B cell (primary cell): ENCODE results near the gene IRF2BPL. TPM values are rescaled to one million over a fixed set of nuclear protein-coding genes. Genes with fewer than 3 reads are reported as not detected.

Source experiments
- ATAC-seq: fragments of 200-7000 bp; cut with Tn5 transposase; one replicate; pipeline ENCODE4 v1.10.0; 2021; ENCODE audit warnings: low read depth, mild to moderate bottlenecking, moderate number of reproducible peaks, moderate library complexity
- CTCF ChIA-PET: fragments of 350-600 bp; sonication (Branson Sonifier 250); formaldehyde crosslinking; loops from one replicate; lab custom pipeline; 2021; ENCODE audit warnings: antibody characterized with exemption, inconsistent platforms; lab: Charles Lee
- POLR2A ChIA-PET: fragments of 350-600 bp; sonication (Branson Sonifier 250); formaldehyde crosslinking; loops from one replicate; lab custom pipeline; 2021; ENCODE audit warnings: antibody characterized with exemption; lab: Charles Lee
- DNase-seq: peaks from one replicate; pipeline ENCODE4 v3.0.0; 2013
- H2AFZ ChIP-seq: 2 replicates; pipeline ENCODE4 v1.6.1; 2012; ENCODE audit warnings: mild to moderate bottlenecking, low read depth, low read length; ENCODE audit not compliant: insufficient read depth, poor library complexity, severe bottlenecking
- H3K27ac ChIP-seq, 2 donors: 1 replicate in 1 of 2; 2 replicates in 1 of 2; pipeline ENCODE4 v1.5.1; 2012 to 2013; ENCODE audit warnings: low read length in 2 of 2, mild to moderate bottlenecking in 2 of 2, moderate library complexity in 1 of 2
- H3K27me3 ChIP-seq, 4 experiments: fragments of 200-600 bp in 1 of 4; sonication (generic) in 1 of 4; replicated peaks in 1 of 4; 1 replicate in 2 of 4; 2 replicates in 2 of 4; pipeline versions ENCODE4 v1.6.1 to v1.7.0; 2013 to 2016; ENCODE audit warnings: low read length in 3 of 4, mild to moderate bottlenecking in 2 of 4, mixed read lengths in 1 of 4, moderate library complexity in 1 of 4; ENCODE audit not compliant: insufficient read depth in 4 of 4, control insufficient read depth in 3 of 4; ENCODE audit errors: control extremely low read depth in 1 of 4
- H3K36me3 ChIP-seq, 2 experiments: replicated peaks in 1 of 2; 1 replicate in 1 of 2; 2 replicates in 1 of 2; pipeline versions ENCODE4 v1.6.1 to v1.7.1; 2013; ENCODE audit warnings: low read length in 1 of 2; ENCODE audit not compliant: insufficient read depth in 2 of 2, control insufficient read depth in 1 of 2; ENCODE audit errors: control extremely low read depth in 1 of 2, extremely low read depth in 1 of 2
- H3K4me1 ChIP-seq, 2 donors: fragments of 200-600 bp in 1 of 2; sonication (generic) in 1 of 2; 1 replicate in 1 of 2; 2 replicates in 1 of 2; pipeline versions ENCODE4 v1.5.1 to v1.6.1; 2013 to 2017; ENCODE audit warnings: low read length in 2 of 2; ENCODE audit not compliant: control insufficient read depth in 2 of 2, insufficient read depth in 2 of 2
- H3K4me2 ChIP-seq: replicated peaks from 2 replicates; pipeline ENCODE3; 2012; ENCODE audit warnings: mild to moderate bottlenecking, low read depth, low read length; ENCODE audit not compliant: poor library complexity, severe bottlenecking
- H3K4me3 ChIP-seq, 5 experiments: fragments of 200-600 bp in 1 of 5; sonication (generic) in 1 of 5; 1 replicate in 3 of 5; 2 replicates in 2 of 5; pipeline versions ENCODE4 v1.5.1 to v1.7.0; 2011 to 2016; ENCODE audit warnings: low read length in 4 of 5, mild to moderate bottlenecking in 4 of 5, low read depth in 2 of 5, control low read depth in 1 of 5, moderate library complexity in 1 of 5; ENCODE audit not compliant: insufficient read depth in 1 of 5; ENCODE audit errors: control extremely low read depth in 1 of 5, extremely low read depth in 1 of 5
- H3K79me2 ChIP-seq: fragments of 200-600 bp; sonication (generic); one replicate; pipeline ENCODE4 v1.6.0; 2016; ENCODE audit warnings: low read length; ENCODE audit not compliant: control insufficient read depth, insufficient read depth
- H3K9ac ChIP-seq: fragments of 200-600 bp; sonication (generic); 2 replicates; pipeline ENCODE4 v1.6.1; 2017; ENCODE audit warnings: mild to moderate bottlenecking, low read length, moderate library complexity
- H3K9me3 ChIP-seq, 3 donors: one replicate each; pipeline versions ENCODE4 v1.6.1 to v1.7.1; 2013; ENCODE audit warnings: low read length in 2 of 3; ENCODE audit not compliant: control insufficient read depth in 2 of 3, insufficient read depth in 1 of 3; ENCODE audit errors: control extremely low read depth in 1 of 3
- H4K20me1 ChIP-seq: 2 replicates; pipeline ENCODE4 v1.6.0; 2012; ENCODE audit warnings: mild to moderate bottlenecking, low read length; ENCODE audit not compliant: insufficient read depth, control insufficient read depth, poor library complexity, severe bottlenecking
- H3K27ac Mint-ChIP-seq: one replicate; pipeline ENCODE4 v1.8.0; 2021; ENCODE audit warnings: mixed read lengths
- H3K27me3 Mint-ChIP-seq: one replicate; pipeline ENCODE4 v1.8.0; 2021; ENCODE audit warnings: mixed read lengths
- H3K4me1 Mint-ChIP-seq: one replicate; pipeline ENCODE4 v1.8.0; 2021; ENCODE audit warnings: mixed read lengths
- H3K4me3 Mint-ChIP-seq: one replicate; pipeline ENCODE4 v1.8.0; 2021; ENCODE audit warnings: mixed read lengths
- H3K9me3 Mint-ChIP-seq: one replicate; pipeline ENCODE4 v1.8.0; 2022; ENCODE audit warnings: mixed read lengths; ENCODE audit not compliant: insufficient read depth
- EZH2 ChIP-seq: IDR thresholded peaks from 2 replicates; pipeline ENCODE4 v1.6.1; 2012; ENCODE audit warnings: borderline replicate concordance, low read depth, mild to moderate bottlenecking, moderate library complexity, low read length; ENCODE audit not compliant: insufficient read depth, poor library complexity, severe bottlenecking
- WGBS: methylation state at CpG from one replicate; pipeline ENCODE4 v1.1.5; 2013; ENCODE audit warnings: missing lambda C conversion rate; ENCODE audit not compliant: insufficient coverage; 5-methylcytosine and 5-hydroxymethylcytosine counted together
- intact Hi-C: fragments of 100-400 bp; cut with micrococcal nuclease; formaldehyde crosslinking; loops from one replicate; pipeline ENCODE4 v1.10.0; 2022
- polyA plus RNA-seq: library from polyadenylated mRNA; depleted of rRNA; stranded (reverse); fragments of >200 nt; gene quantifications from 2 replicates; pipeline ENCODE4 v1.2.3, GENCODE V29; 2012
- total RNA-seq, 2 donors: library from RNA; stranded (reverse); fragments of 120-200 nt in 1 of 2; gene quantifications; 1 replicate in 1 of 2; 2 replicates in 1 of 2; pipeline versions ENCODE4 v1.2.3 to v1.2.4, GENCODE V29; 2013 to 2022
- TF ChIP-seq, protein P1 (sequence below): fragments of 200-600 bp; IDR thresholded peaks from one replicate; pipeline ENCODE4 v1.8.0; 2022; ENCODE audit warnings: antibody characterized with exemption, mild to moderate bottlenecking

Gene IRF2BPL
- total and polyA plus RNA-seq, 2 donors (not counting 1 experiment from before 2014, with no cell fraction given) = 27.9 to 34.0 TPM

DNA sequence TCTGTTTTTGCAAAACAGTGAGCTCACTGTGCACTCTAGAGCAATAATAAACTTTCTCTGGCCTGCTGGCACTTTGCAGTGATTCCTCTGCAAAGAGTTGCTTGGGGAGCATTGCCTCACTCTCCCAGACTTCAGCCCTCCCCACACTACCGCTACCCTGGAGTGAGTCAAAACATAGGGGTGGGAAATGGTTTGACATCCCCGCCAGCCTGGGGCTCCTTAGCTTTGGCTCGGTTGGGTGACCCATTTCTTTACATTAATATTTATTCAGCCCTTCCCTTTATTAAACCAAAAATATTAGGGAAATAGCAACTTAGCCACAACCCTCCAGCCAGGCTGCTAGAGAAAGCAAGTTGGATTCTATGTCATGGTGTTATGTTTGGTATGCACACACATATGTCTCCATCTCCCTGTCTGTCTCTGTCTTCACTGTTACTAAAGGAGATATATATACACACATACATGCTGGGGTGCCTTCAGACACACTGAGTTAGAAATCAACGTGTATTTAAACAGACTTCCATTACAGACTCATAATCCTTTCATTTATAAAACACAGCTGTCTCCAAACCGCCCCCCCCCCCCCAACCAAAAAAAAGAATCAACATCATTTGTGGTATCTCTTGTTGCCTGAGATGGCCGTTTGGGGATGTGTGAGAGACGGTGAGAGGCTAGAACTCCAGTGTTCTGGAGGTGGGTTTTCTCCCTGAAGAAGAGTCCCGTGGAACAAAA is 3.4 kb upstream of the IRF2BPL start:
- Mint-ChIP-seq H3K4me1 (peaks cover 51% of the 10 kb centered on the region), H3K4me3 (peak overlapping the region; percentile 93), H3K27ac (peak overlapping the region; percentile 95), H3K27me3 (no peaks in the 10 kb centered on the region), H3K9me3 (no peaks in the 10 kb centered on the region)
- Histone ChIP-seq H3K9me3 (no peaks in the 10 kb centered on the region), H3K79me2 (peaks cover 15% of the 10 kb centered on the region), H4K20me1 (peaks cover 2% of the 10 kb centered on the region), H3K36me3 (no peaks in the 10 kb centered on the region), H3K27me3 (no peaks in the 10 kb centered on the region), H3K4me1 (peaks cover 34 to 46% of the 10 kb centered on the region in 2 donors), H2AFZ (no peak overlapping the region), H3K27ac (peak overlapping the region; percentile 97 to 99), H3K4me3 (no peak overlapping the region), H3K9ac (no peak overlapping the region), H3K4me2 (peak overlapping the region; percentile 91)
- WGBS = 78% methylated on average over 2 of the region's 8 CpGs
- TF ChIP-seq, protein P1, sequence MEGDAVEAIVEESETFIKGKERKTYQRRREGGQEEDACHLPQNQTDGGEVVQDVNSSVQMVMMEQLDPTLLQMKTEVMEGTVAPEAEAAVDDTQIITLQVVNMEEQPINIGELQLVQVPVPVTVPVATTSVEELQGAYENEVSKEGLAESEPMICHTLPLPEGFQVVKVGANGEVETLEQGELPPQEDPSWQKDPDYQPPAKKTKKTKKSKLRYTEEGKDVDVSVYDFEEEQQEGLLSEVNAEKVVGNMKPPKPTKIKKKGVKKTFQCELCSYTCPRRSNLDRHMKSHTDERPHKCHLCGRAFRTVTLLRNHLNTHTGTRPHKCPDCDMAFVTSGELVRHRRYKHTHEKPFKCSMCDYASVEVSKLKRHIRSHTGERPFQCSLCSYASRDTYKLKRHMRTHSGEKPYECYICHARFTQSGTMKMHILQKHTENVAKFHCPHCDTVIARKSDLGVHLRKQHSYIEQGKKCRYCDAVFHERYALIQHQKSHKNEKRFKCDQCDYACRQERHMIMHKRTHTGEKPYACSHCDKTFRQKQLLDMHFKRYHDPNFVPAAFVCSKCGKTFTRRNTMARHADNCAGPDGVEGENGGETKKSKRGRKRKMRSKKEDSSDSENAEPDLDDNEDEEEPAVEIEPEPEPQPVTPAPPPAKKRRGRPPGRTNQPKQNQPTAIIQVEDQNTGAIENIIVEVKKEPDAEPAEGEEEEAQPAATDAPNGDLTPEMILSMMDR = no peak
- TF ChIP-seq EZH2 = no peak
- ChIA-PET CTCF (interaction anchor here (0.8 to 2.3 kb wide), 3 partner anchors 69 to 85 kb away, joined by 3 to 9 read pairs (median 3); no protein-coding TSS in a partner anchor), POLR2A (interaction anchor here (0.5 kb wide), 1 partner anchor 18 kb away, joined by 4 read pairs; no protein-coding TSS in a partner anchor)
- ATAC-seq (no peak), DNase-seq (no peak)
- intact Hi-C loops = loop anchor here (2.0 kb wide), 1 partner anchor 219 kb away; the partner anchor contains the start of gene ANGEL1
